K562 treated with DMSO at 1 percent for 4 hours (cell line): Measurements from ENCODE around the gene TGFBR3. TPM values are rescaled to one million over a fixed set of nuclear protein-coding genes. Genes with fewer than 3 reads are reported as not detected.

Experiments used
- total RNA-seq: library from RNA; unstranded; fragments of 300-600 nt; gene quantifications from 2 replicates; pipeline ENCODE4 v1.2.3, GENCODE V29; 2022; ENCODE audit not compliant: insufficient read depth

Gene TGFBR3
- total RNA-seq, result 16.4 and 28.8 TPM in 2 replicates

DNA sequence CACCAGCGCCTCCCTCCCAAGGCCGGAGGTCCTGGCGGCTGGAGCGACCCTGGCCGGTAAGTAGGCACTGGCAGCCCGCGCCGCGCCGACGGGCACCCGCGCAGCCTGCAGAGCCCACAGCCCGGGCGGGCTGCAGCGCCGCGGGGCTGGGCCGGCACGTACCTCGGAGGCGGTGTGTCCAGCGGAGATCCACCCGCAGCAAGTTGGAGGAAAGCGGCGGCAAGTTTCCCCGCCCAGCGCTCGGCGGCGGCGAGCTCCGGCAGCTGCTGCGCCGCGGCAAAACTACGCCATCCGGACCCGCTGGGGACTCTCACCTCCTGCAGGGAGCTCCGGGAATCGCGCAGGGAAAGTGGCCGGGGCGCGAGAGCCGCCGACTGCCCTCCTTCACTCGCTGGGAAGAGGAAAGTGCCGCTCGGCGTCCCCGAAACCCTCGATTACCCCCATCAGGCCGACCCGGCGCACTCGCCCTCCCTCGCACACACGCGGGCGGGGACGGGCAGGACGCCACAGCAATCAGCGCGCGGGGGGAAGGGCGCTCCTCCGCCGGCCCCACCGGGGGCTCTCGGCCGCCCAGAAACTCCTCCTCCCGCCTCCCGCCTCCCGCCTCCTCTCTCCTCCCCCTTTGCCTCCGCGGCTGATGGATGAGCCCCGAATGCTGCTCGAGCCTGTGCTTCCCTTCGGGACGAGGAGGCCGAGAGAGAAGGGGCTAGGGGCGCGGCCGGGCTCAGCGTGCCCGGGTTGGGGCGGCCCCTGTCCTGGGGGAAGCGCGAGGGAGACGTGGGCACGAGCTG lies at the start of gene TGFBR3:
TGFBR3 (minus strand) TSS at position 436 of the 791 bp plus-strand sequence. CDS start 24,620 bp downstream, outside the sequence.

Other genes starting within 250 kb of the TGFBR3 start
- gene BRDT, start 63.2 kb upstream of the TGFBR3 start, total RNA-seq, result not detected in 2 replicates
- gene EPHX4, start 143.8 kb upstream of the TGFBR3 start, total RNA-seq, result not detected in 2 replicates
- gene SETSIP, start 189.3 kb upstream of the TGFBR3 start, total RNA-seq, result not detected in 2 replicates
- gene BTBD8, start 194.2 kb upstream of the TGFBR3 start, total RNA-seq, result 0.75 and 2.2 TPM in 2 replicates